Fibroblast of skin of left quadriceps (primary cell): ENCODE measurements around the gene CALHM2.
"Not testable (repeated sequence)": the region's sequence is repeated elsewhere in the genome, so short reads cannot be mapped to it uniquely, and the experiment has no call there.

Experiments
- DNase-seq, 2 experiments: peaks; one replicate each; pipeline ENCODE4 v3.0.0-alpha.2; 2013; ENCODE audit warnings: low read depth in 2 of 2

CALHM2 gene

GRCh38 chr10:103451831-103452505, at the start of gene CALHM2:
Gene CALHM2 (minus strand): TSS chr10:103452370. CDS start chr10:103449941, 2,429 bp downstream.
- DNase-seq, result no peak

GRCh38 chr10:103501186-103501585, 49.0 kb upstream of the CALHM2 start:
- DNase-seq, result no peak

GRCh38 chr10:103500481-103500880, 48.3 kb upstream of the CALHM2 start:
- DNase-seq, result no peak

GRCh38 chr10:103499881-103500280, 47.7 kb upstream of the CALHM2 start:
- no peak for DNase-seq

- DNase-seq, result no peak
These were observed 46.9 kb upstream of the CALHM2 start for GRCh38 chr10:103498936-103499638.

GRCh38 chr10:103497161-103497915, 45.2 kb upstream of the CALHM2 start:
- DNase-seq, result no peak

GRCh38 chr10:103495321-103495720, 43.2 kb upstream of the CALHM2 start:
- DNase-seq, result no peak

GRCh38 chr10:103493916-103494877, 42.0 kb upstream of the CALHM2 start:
- no peak for DNase-seq

GRCh38 chr10:103493362-103493915, 41.3 kb upstream of the CALHM2 start, which contains the start of gene NEURL1:
Gene NEURL1 (plus strand): TSS chr10:103493705. CDS start chr10:103494388, 683 bp downstream.
- no peak for DNase-seq

GRCh38 chr10:103492655-103493261, 40.6 kb upstream of the CALHM2 start:
- DNase-seq, result no peak

- DNase-seq, result peak; percentile 90 to 91
These were observed 39.7 kb upstream of the CALHM2 start for GRCh38 chr10:103491729-103492364.

- DNase-seq, result no peak
These were observed 38.8 kb upstream of the CALHM2 start for GRCh38 chr10:103490986-103491314.

- DNase-seq, result no peak
These were observed 35.2 kb upstream of the CALHM2 start for GRCh38 chr10:103487410-103487708.

GRCh38 chr10:103486635-103487409, 34.7 kb upstream of the CALHM2 start:
- DNase-seq, result not testable (repeated sequence)

- DNase-seq, result peak in 1 of 2 experiments; percentile 33
These were observed 29.9 kb upstream of the CALHM2 start for GRCh38 chr10:103481974-103482531.

- no peak for DNase-seq
These were observed 28.4 kb upstream of the CALHM2 start for GRCh38 chr10:103480521-103480920.

GRCh38 chr10:103479135-103479534, 27.0 kb upstream of the CALHM2 start, which contains the start of gene CALHM3:
Gene CALHM3 (minus strand): TSS chr10:103479240. CDS start chr10:103479032, 208 bp downstream.
- DNase-seq, result no peak

- no peak for DNase-seq
These were observed 26.5 kb upstream of the CALHM2 start for GRCh38 chr10:103478671-103479070.
